Sigmoid colon (tissue), 7 donors: Measurements from ENCODE around the gene IRX6. TPM values are rescaled to one million over a fixed set of nuclear protein-coding genes. Genes with fewer than 3 reads are reported as not detected.

ENCODE experiments used
- DNase-seq: peaks from one replicate; pipeline ENCODE4 v3.0.0-alpha.2; 2019
- H3K27ac ChIP-seq, 4 donors: fragments of 200-600 bp; sonication (generic); one replicate each; pipeline ENCODE4 v1.5.1; 2016 to 2019; ENCODE audit warnings: mild to moderate bottlenecking in 1 of 4
- H3K27me3 ChIP-seq, 3 donors: fragments of 200-600 bp; sonication (generic); one replicate each; pipeline ENCODE4 v1.5.1; 2019; ENCODE audit warnings: mild to moderate bottlenecking in 1 of 3
- H3K36me3 ChIP-seq, 4 donors: fragments of 200-600 bp; sonication (generic); one replicate each; pipeline ENCODE4 v1.5.1; 2016 to 2019
- H3K4me1 ChIP-seq, 4 donors: fragments of 200-600 bp; sonication (generic); one replicate each; pipeline ENCODE4 v1.5.1; 2017 to 2019
- H3K4me3 ChIP-seq, 4 donors: fragments of 200-600 bp; sonication (generic); one replicate each; pipeline ENCODE4 v1.5.1; 2017 to 2019; ENCODE audit warnings: mild to moderate bottlenecking in 2 of 4, moderate library complexity in 1 of 4
- H3K9me3 ChIP-seq, 4 donors: fragments of 200-600 bp in 3 of 4; sonication (generic) in 3 of 4; one replicate each; pipeline versions ENCODE4 v1.5.1 to v1.6.1; 2013 to 2019
- CTCF ChIP-seq, 4 experiments: fragments of 450-650 bp in 3 of 4; fragments of 200-600 bp in 1 of 4; IDR thresholded peaks; one replicate each; pipeline ENCODE4 v1.5.1; 2016 to 2019; ENCODE audit warnings: antibody characterized with exemption in 4 of 4, mild to moderate bottlenecking in 3 of 4, moderate library complexity in 2 of 4
- EP300 ChIP-seq, 4 donors: sonication (generic); formaldehyde crosslinking; IDR thresholded peaks; one replicate each; pipeline ENCODE4 v1.6.1; 2017; ENCODE audit warnings: antibody characterized with exemption in 4 of 4
- POLR2A ChIP-seq, 2 donors: fragments of 450-650 bp; IDR thresholded peaks; one replicate each; pipeline ENCODE4 v1.6.1; 2016; ENCODE audit warnings: antibody characterized with exemption in 2 of 2, mild to moderate bottlenecking in 2 of 2, moderate library complexity in 2 of 2
- POLR2AphosphoS5 ChIP-seq, 4 donors: sonication (generic); formaldehyde crosslinking; IDR thresholded peaks; one replicate each; pipeline ENCODE4 v1.6.1; 2017; ENCODE audit warnings: antibody characterized with exemption in 4 of 4
- WGBS, 2 donors: extraction: QIAGEN DNeasy Blood & Tissue Kit; methylation state at CpG; one replicate each; pipeline ENCODE4 v1.1.7; 2013; 5-methylcytosine and 5-hydroxymethylcytosine counted together
- intact Hi-C: fragments of 100-400 bp; cut with DNase I; formaldehyde crosslinking; loops from one replicate; pipeline ENCODE4 v1.15.1; 2023
- polyA plus RNA-seq, 3 donors: library from polyadenylated mRNA; stranded (reverse); fragments of 200-250 nt; gene quantifications; one replicate each; pipeline ENCODE4 v1.2.3, GENCODE V29; 2013
- total RNA-seq, 4 donors: library from RNA; depleted of rRNA; stranded (reverse); fragments of >200 nt; gene quantifications; one replicate each; pipeline ENCODE4 v1.1.0, GENCODE V29; 2016
- donor health status: healthy with polysubstance abuse.
- donor health status: Bipolar disorder and iron deficiency.
- donor health status: healthy.

The IRX6 gene
- total and polyA plus RNA-seq, 7 donors: under 0.01 to 0.83 (median 0.23) TPM; not detected in 2

- intact Hi-C loops: no loop called here
- WGBS, 2 donors: 67 to 86% methylated on average over 4 of the region's 4 CpGs
- Histone ChIP-seq H3K4me3 (no peak overlapping the region), H3K27ac (no peak overlapping the region), H3K27me3 (peaks cover 0 to 7% (median 0%) of the 10 kb centered on the region in 3 donors), H3K4me1 (no peaks in the 10 kb centered on the region), H3K9me3 (no peaks in the 10 kb centered on the region), H3K36me3 (no peaks in the 10 kb centered on the region)
- TF ChIP-seq CTCF (IDR thresholded peaks at IDR 0.05) (no peak), POLR2A (IDR thresholded peaks at IDR 0.05) (no peak), EP300 (IDR thresholded peaks at IDR 0.05) (no peak)
- no peak for DNase-seq
These were observed 17.7 kb downstream of the IRX6 start for GRCh38 chr16:55341681-55342080.

DNA sequence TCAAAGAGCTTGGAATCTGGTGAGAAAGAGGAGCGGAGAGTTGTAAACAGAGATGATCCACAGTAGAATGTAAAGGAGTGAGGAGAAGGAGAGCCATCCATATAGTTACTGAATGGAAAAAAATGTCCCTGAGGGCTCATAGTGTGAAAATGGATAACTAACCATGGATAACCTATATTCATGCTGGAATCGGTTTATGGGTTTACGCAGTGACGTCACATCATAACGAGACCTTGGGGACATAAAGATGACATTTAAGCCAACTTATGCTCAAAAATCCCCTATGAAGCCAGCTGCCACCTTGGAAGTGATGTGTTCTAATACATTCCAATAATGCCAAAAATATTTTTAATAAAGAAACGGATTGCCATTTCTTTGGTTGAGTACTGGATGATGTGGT is 22.5 kb downstream of the IRX6 start:
- Histone ChIP-seq H3K4me3 (no peak overlapping the region), H3K36me3 (no peaks in the 10 kb centered on the region), H3K4me1 (no peaks in the 10 kb centered on the region), H3K9me3 (no peaks in the 10 kb centered on the region), H3K27ac (no peak overlapping the region), H3K27me3 (peaks cover 0 to 7% (median 0%) of the 10 kb centered on the region in 3 donors)
- TF ChIP-seq POLR2AphosphoS5 (IDR thresholded peaks at IDR 0.05) (no peak), POLR2A (IDR thresholded peaks at IDR 0.05) (no peak), CTCF (IDR thresholded peaks at IDR 0.05) (no peak), EP300 (IDR thresholded peaks at IDR 0.05) (no peak)
- DNase-seq: no peak
- WGBS, 2 donors: 83 to 92% methylated on average over 6 of the region's 6 CpGs
- intact Hi-C loops: no loop called here

DNA sequence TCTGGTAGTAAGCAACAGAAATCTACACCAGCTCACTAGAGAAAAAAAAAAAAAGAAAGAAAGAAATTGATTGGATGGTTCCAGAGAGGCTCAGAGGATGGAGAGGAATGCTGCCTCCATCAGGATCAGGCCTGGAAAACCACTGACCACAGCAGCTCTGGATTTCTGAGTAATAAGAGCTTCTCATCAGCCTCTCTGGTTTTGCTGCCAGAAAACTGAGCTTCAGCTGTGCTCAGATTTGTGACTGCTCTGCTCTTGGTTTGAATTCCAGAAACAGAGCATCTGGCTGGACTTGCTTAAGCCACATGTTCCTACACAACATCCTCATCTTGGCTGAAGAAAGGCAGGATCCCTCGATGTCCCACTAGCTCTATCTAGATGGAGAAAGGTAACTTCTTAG is 25.9 kb downstream of the IRX6 start:
- 82 to 84% methylated on average over 1 of the region's 1 CpG for WGBS, 2 donors
- Histone ChIP-seq H3K36me3 (no peaks in the 10 kb centered on the region), H3K9me3 (peaks cover 0 to 4% (median 0%) of the 10 kb centered on the region in 4 donors), H3K27ac (no peak overlapping the region), H3K4me3 (no peak overlapping the region), H3K4me1 (no peaks in the 10 kb centered on the region), H3K27me3 (no peaks in the 10 kb centered on the region)
- intact Hi-C loops: no loop called here
- DNase-seq: no peak
- no peak for TF ChIP-seq EP300 (IDR thresholded peaks at IDR 0.05)

- Histone ChIP-seq H3K36me3 (no peaks in the 10 kb centered on the region), H3K4me1 (no peaks in the 10 kb centered on the region), H3K27me3 (no peaks in the 10 kb centered on the region), H3K9me3 (peaks cover 0 to 8% (median 0%) of the 10 kb centered on the region in 4 donors), H3K4me3 (no peak overlapping the region), H3K27ac (no peak overlapping the region)
- no peak for DNase-seq
- intact Hi-C loops: no loop called here
- no peak for TF ChIP-seq POLR2A (IDR thresholded peaks at IDR 0.05)
- no peak for TF ChIP-seq CTCF (IDR thresholded peaks at IDR 0.05)
- no peak for TF ChIP-seq EP300 (IDR thresholded peaks at IDR 0.05)
- TF ChIP-seq POLR2AphosphoS5 (IDR thresholded peaks at IDR 0.05): no peak
These were observed 27.0 kb downstream of the IRX6 start for GRCh38 chr16:55350984-55351383.

DNA sequence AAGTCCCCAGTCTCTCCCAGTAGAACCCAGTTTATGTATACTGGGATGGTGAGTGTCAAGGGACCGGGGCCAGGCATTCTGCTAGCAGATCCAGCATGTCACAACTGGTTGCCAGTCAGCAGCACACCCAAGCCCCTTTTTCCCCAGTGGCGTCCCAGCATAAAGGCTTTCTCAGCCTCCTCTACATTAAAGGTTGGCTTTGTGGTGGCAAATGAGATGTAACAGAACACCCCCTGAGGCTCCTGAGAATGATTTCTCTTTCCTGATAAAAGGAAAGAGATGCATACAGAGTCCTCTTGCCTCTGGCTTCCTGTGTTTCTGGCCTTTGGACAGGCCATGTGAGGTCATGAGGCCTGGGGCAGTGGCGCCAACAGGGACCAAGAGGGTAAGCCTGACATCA is 27.9 kb downstream of the IRX6 start:
- no peaks in the 10 kb centered on the region for H3K27me3 ChIP-seq
- H3K4me1 ChIP-seq: no peaks in the 10 kb centered on the region
- H3K4me3 ChIP-seq: no peak overlapping the region
- no peak for DNase-seq
- intact Hi-C loops: no loop called here
- H3K36me3 ChIP-seq: no peaks in the 10 kb centered on the region
- H3K9me3 ChIP-seq: peaks cover 0 to 8% (median 0%) of the 10 kb centered on the region in 4 donors
- WGBS, 2 donors: 83 to 89% methylated on average over 3 of the region's 3 CpGs
- H3K27ac ChIP-seq: no peak overlapping the region
- TF ChIP-seq EP300 (IDR thresholded peaks at IDR 0.05): no peak
- no peak for TF ChIP-seq POLR2AphosphoS5 (IDR thresholded peaks at IDR 0.05)
- no peak for TF ChIP-seq CTCF (IDR thresholded peaks at IDR 0.05)
- TF ChIP-seq POLR2A (IDR thresholded peaks at IDR 0.05): no peak
